HG03565 (cell line): ENCODE results near the gene RALGPS1.

ENCODE experiments used
- ATAC-seq: cut with Tn5 transposase; IDR thresholded peaks from one replicate; pipeline ENCODE4 v1.9.1; 2021; ENCODE audit warnings: mild to moderate bottlenecking, moderate library complexity; ENCODE audit not compliant: unreplicated experiment

RALGPS1 gene

DNA sequence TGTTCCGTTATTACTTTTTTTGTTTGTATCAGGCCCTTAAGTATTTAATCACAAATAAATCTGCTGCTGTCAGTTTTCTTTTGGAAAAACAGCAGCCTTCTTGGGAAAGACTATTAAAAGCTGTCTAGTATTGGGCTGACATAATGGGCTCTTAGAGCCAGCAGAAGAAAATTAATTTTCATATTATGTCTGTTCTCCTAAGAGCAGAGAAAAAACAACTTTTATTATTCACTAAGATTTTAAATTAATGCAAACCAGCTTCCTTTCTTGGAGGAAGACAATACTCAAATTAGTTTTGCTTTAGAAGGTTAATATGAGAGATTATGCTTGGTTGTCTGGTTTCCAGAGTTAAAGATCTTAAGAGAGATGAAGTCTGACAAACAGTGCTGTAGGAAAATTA, 319.4 kb downstream of the RALGPS1 start:
- ATAC-seq: no peak

DNA sequence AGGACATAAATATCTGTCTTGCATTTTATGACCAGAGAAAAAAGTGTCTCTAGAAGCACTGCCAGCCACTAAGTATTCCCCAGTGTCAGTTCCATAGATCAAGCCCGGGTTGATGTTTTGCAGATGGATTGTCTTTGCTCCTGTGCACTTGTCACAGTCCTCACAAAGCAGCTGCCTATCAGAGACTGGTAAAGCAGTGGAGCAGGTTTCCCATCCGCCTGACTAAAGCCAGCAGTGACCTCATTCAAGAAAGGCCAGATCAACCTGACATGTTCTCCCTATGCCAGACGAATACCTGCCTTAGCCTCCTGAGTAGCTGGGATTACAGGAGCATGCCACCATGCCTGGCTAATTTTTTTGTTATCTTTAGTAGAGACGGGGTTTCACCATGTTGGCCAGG, 323.2 kb downstream of the RALGPS1 start:
- no peak for ATAC-seq

DNA sequence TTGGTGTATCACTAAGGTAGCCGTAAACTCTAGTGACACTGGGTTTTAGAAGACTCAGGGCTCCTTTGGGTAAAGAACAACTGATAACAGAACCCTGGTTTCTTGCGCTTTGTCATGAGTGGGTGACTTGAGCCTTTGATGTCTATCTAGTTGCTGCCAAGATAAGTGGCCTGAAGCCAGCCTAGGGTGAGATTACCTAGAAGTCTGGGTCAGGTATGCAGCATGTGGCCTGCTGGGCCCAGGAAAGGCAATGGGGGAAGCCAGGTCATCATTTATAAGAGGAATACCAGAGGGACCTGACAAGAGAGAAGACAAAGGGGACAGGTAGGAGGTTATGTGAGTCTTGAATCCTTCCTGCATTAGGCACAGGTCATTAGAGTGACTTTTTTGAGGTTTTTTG, 326.8 kb downstream of the RALGPS1 start:
- ATAC-seq: no peak

DNA sequence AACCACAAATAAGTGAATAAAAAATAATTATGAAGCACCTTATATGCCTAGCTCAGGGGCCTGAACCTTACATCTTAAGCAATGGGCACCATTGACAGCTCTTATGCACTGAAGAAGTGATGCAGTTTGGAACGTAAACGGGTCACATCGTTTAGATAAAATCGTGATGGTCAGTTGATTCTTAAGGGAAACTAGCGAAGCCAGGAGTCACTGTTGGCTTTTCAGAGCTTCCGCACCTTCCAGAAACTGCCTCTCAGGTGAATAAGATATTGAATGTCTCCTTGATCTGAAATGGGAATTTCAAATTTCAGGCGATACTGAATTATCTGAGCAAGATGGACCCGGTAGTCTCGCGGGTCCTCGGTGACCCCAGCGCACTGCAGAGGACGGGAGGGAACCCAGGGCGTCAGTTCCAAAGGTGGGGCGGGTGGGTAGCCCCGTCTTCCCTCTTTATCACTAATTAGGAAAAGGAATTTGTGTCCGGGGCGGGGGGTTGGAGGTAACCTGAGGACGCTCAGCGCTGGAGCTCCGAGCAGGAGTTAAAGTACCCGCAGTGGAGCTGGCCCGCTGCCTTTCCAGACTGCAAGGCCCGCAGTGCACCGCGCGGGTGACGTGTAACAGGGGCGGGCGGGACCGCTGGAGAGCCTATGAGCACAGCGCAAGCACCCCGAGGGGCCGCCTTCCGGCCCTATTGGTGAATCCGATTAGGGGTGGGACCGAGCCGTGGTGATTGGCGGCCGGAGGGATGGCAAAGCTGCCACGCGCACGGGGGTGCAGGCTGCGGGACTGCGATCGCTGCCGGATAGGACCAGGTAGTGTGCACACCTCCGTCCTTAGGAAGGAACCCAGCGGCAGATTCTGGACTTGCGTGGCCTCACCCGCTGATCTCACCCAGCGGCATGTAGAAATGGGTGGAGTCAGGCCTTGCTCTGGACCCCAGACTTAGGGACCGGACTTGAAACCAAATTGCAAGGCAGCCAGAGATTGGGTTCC, 330.3 kb downstream of the RALGPS1 start:
- ATAC-seq: peak; percentile 99

DNA sequence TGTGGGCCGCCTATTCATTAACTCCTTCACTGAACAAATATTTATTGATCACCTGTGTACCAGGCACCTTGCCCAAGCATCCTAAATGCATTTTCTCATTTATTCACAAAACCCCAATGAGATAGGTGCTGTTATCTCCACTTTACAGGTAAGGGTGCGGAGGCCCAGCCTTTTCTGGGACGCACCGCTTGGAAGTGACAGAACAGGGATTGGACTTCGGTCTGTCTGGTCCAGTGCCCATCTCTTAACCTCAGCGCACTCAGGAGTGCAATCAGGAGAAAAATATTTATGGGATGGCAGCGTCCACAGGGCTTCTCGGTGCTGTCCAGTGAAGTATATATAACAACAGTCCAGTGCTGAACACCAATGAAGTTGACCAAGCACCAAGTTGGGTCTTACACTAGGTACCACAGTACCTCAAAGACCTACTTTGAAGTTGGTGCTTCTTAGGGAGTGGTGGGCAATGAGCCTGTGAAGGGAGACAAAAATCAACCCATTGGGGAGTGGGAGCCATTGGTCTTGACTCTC, 331.1 kb downstream of the RALGPS1 start:
- no peak for ATAC-seq

DNA sequence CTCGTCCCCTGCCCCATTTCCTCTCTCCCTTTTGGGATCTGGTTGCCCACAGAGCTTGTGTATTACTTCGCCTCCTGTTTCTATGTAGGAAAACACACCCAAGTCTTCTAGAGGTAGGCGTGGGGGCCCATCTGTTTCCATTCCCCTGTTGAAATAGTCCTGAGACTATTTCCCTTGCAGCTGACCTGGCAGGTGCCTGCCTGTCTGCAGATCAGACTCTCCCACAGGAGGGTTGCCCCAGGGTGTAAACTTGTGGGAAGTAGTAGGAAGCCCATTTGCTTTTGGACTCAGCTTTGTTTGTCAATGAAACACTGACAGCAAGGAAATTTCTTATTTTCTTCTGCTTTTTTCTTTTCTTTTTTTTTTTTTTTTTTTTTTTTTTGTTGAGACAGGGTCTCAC, 333.7 kb downstream of the RALGPS1 start:
- no peak for ATAC-seq

DNA sequence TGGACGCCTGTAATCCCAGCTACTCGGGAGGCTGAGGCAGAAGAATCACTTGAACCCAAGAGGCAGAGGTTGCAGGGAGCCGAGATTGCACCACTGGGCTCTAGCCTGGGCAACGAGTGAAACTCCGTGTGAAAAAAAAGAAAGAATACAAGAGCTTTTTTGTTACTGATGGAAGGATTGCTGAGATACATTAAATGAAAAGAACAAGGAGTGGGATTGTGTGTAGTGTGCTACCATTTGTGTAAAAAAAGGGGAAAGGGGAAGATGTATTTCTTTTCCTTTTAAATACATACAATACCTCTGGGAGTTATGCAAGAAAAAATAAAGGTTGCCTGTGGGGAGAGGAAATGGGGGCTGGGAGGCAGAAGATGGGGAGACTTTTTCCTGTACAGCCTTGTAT, 335.3 kb downstream of the RALGPS1 start:
- no peak for ATAC-seq

DNA sequence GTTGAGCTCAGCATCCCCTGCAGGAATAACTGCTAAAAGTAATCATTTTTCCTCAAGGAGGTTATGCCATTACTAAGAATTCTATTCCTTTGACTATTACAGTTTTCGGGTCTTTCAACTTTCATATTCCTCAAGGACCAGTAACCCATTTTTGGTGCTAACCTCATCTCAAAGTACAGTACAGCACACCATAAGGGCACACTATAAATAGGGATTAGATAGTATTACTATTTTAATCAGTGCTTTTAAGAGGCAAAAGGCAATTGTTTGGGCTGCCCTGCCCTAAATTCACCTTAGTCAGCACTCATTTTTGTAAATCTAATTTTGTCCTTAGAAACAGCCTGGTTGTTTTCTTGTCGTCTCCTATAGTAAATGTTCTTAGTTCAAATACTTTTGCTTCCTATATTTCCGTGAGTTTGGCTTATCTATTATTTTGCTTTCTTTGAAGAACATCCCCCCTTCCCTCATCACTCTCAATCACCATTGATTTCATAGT, 336.4 kb downstream of the RALGPS1 start:
- ATAC-seq: no peak

DNA sequence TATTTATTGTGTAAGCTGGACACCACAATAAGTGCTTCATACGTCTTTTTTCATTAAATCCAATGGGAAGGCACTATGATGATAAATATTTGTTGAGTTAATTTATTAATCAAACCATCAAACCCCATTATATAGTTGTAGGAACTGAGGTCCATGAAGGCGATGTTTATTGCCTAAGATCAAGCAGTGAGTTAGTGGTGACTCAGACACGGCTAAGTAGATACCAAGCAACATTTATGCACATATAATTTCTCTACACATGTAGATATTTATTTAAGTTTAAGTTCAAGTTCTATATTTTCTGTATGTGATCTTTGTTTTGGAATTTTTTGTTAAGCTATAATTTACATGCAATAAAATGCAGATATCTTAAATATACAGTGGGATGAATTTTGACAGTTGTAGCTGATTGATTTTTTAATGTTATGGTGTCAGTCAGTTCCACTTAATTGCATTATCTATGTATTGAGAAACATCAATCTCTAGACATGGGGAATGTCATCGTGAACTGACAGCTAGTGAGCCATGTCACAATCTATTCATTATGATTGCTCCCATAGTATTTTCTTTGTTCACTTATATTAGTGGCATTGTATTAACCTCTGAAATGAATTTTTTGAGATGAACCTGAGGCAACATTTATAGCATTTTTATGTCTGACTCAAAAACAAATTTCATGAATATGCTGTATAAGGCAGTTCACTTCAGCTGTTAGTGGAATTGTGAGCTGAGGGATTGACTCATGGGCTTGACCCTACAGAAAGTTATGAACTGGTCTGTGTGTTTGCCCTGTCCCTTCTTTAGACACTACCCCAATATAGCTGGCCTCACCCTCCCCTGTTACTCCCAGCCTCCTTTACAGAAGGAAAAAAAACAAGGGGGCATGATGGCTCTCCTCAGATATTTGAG, 338.1 kb downstream of the RALGPS1 start:
- no peak for ATAC-seq

DNA sequence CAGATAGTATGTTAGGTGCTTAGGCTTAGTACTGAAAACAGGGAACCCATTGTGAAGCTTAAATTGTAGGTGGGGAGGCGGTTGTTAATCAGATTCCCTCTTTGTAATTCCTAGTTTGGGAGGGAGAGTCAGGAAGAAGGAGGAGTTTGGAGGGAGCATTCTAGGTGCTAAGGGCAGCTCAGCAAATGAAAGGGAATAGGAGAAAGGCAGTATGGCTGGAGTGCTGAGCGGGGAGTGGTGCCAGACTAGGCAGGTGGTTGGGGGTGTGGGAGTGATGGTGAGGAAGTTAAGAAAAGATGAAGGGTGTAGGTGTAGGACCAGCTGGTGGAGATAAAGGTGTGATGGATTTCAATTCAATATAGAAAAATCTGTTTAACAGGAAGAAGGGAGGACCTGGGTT, 338.9 kb downstream of the RALGPS1 start:
- no peak for ATAC-seq

DNA sequence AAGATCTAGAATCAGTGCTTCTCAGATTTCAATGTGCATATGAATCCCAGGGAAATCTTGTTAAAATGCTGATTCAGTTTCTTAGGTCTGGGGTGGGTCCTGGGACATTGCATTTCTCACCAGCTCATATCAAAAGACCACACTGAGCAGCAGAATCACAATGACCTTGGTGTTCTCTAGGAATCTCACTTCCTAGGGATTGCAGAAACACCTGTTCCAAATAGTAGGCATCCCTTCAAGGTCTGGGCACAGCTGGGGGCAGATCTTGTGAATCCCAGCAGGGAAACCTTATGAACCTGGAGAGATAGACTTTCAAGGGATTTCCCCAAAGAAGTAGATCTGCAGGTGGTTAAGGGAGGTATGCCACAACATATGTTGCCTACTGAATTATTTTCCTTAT, 341.1 kb downstream of the RALGPS1 start:
- no peak for ATAC-seq

DNA sequence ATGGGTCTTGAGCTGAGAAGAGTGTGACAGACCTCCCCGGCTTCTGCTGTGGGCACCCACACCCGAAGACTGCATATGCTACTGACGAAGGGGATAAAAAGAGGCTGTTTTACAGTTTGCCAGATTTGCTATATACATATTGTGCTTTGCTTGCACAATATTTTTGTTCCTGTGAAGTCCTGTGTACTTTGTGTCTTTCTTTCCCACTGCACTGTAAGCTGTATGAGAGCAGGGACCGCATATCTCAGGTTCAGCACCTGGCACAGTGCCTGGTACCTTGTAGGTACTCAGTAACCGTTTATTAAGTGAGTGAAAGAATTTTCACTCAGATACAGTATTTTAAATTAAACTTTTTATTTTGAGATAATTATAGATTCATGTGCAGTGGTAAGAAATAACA, 341.7 kb downstream of the RALGPS1 start:
- no peak for ATAC-seq

DNA sequence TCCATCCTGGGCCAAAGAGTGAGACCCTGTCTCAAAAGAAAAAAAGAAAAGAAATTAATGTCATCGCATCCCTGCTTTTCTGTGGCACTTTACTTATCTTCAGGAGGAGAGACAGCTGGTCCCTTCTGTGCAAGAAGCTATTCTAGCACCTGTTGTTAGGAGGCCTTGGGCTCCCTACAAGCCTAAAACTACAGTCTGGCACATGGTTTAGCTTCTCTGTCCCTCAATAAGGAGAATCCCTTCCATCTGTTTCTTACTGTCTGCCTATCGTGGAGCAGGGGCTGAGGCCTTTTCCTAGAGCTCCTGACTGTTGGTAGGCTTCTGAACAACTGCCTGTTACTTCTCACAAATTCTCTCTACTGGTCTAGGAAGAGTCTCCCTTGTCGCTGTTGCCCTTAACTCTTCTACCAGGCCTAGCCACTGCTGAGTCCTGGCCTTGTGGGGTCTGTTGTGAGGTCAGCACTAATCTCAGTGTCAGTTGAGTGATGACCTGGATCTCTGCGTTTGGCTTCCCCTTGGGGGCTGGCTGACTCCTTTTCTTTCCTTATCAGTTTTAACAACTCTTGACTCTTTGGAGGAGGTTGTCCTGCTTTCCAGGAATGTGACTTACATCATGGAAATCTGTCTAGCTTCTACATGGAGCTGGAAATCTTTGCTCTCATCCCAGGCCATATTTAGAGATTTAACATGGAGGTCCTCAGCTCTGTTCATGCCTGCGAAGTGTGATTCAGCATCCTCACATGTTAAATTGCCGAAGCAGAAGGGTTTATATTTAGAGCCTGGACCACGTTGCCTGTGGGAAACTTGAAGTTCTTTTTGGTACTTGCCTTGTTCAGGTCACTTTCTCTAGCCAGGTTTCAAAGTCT, 344.3 kb downstream of the RALGPS1 start:
- ATAC-seq: no peak

DNA sequence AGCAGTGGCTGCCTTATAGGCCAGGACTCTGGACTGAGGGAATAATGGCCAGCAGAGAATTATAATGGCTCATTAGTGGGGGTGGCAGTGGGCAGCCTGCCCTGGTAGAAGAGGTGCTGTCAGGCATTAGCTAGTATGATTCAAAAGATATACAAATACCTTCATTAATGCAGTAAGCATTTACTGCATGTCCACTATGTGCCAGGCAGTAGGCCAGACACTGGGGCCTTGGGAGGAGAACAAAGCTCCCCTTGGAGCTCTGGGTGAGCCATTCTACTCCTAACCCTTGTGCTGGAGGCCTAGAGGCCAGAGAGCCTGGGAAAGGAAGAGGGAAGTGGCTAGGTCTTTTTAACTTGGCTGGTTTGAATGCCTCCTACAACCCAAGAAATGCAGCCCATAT, 348.0 kb downstream of the RALGPS1 start:
- no peak for ATAC-seq

DNA sequence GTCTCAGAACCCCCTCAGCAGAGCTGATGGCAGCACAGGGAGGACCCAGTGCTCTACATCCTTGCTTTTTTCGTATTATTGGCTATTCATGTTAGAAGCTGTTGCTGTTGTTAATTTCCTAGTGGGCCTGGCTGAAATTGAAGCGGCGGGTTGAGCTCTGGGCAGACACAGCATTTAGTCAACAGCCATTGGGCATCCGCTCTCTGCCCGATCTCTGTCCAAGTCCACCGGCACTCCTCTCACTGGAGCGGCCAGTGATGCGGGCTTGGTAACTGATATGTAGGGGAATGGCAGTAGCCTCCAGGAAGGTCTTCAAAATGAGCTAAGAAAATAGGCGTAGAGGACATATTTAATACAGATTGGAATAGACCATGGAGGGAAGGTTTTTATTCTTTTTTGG, 348.7 kb downstream of the RALGPS1 start:
- no peak for ATAC-seq

DNA sequence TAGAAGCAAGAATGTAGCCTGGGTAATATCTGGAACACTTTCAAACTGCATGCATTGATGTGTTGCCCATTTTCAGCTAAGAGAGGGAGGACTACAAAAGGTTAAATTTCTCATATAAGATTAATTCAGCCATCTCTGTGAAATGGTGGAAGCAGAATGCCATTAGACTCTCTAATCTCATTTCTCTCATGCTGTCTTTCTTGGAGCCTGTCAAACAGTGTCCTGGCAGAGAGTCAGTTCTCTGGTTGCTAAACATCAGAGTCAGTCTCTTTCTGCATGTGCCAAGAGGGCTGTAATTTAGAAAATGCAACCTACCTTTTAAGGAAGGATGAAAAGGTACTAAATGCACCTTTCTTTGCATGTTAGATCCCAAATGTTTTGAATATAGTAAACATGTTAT, 349.1 kb downstream of the RALGPS1 start:
- ATAC-seq: no peak

DNA sequence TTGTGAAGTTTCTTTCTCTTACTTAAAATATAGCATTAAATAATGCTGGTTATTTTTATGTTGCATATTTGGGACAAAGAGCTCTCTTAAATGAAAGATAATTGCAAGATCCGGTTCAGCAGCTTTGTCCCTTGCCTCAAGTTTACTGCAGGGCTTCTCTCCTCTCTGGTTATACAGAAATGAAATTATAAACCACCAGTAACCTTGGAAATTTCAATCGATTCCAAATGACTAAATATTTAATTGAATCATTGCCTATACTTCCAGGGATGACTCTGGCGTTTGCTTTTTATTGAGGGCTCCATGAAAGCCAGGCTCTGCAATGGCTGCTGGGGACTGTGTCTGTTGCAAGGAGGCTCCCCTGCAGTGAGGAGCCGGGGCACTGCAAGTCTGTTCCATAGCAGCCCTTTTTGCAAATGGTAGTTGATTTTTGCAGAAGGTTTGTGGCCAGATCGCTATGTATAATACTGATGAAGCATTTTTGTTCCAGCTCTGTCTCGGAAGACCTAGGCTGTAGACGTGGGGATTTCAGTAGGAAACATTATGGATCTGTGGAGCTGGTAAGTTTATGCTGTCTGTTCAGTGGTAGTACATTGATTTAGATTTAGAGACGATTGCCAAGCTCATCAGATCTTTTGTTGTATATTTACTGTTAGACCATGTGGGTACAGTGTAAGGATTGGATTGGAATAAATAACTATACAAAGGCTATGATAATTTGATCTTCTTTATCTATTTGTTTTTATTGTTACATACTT, 350.1 kb downstream of the RALGPS1 start, which contains the start of gene GARNL3:
TSS of gene GARNL3 (plus strand) at position 313 of the 758 bp plus-strand sequence. CDS start at position 417, 104 bp downstream.
- ATAC-seq: no peak

DNA sequence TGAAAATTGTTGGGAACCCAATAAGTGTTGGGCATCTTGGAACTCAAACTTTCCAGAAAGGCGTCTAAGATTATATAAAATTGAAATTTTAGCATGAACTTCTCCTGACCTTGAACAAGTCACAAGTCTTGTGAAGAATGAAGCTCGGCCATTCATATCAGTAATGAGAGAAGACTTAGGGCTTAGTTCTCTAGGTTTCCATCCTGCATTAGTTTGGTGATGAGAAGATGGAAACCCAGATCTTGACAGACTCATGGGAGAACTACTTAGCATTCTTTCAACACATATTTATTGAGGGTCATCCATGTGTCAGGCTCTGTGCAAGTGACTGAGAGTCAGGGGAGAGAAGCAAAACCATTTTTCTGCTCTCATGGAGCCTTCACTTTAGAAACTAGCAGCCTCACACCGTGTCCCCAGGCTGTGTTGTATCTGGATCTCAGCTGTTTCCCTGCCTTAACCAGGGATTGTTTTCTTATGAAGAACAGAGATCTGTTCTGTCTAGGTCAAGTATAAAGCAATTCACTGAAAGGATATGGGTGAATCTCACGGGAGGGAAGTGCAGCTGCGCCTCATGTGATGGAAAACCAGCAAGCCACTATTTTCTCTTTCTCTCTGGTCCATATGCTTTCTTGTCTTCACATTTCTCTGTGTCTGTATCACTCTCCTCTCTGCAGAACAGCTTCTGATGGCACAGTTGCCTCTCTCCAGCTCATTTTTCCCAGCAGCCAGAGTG, 353.4 kb downstream of the RALGPS1 start:
- no peak for ATAC-seq

DNA sequence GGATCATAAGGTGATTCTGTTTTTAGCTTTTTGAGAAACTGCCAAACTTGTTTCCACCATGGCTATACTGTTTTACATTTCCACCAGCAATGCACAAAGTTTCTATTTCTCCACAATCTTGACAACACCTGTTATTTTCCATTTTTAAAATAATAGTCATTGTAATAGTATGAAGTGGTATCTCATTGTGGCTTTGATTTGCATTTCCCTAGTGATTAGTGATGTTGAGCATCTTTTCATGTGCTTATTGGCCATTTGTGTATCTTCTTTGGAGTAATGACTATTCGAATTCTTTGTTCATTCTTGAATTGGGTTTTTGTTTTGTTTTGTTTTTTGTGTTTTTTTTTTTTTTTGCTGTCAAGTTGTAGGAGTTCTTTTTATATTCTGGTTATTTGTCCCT, 354.9 kb downstream of the RALGPS1 start:
- no peak for ATAC-seq
